GM18870 (cell line): ENCODE results near the gene CCR5.
"Not testable (repeated sequence)": the region's sequence is repeated elsewhere in the genome, so short reads cannot be mapped to it uniquely, and the experiment has no call there.

Experiments
- ATAC-seq: cut with Tn5 transposase; IDR thresholded peaks from one replicate; pipeline ENCODE4 v1.9.1; 2021; ENCODE audit warnings: moderate library complexity; ENCODE audit not compliant: unreplicated experiment

CCR5 gene

GRCh38 chr3:46383211-46383950 lies 12.6 kb downstream of the CCR5 start:
- ATAC-seq: no peak

GRCh38 chr3:46383951-46384330 lies 13.2 kb downstream of the CCR5 start:
- no peak for ATAC-seq

GRCh38 chr3:46386205-46386604 lies 15.5 kb downstream of the CCR5 start:
- ATAC-seq: no peak

GRCh38 chr3:46388847-46389246 lies 18.1 kb downstream of the CCR5 start:
- ATAC-seq: not testable (repeated sequence)

- no peak for ATAC-seq
These were observed 18.6 kb downstream of the CCR5 start for GRCh38 chr3:46389306-46389705.

DNA sequence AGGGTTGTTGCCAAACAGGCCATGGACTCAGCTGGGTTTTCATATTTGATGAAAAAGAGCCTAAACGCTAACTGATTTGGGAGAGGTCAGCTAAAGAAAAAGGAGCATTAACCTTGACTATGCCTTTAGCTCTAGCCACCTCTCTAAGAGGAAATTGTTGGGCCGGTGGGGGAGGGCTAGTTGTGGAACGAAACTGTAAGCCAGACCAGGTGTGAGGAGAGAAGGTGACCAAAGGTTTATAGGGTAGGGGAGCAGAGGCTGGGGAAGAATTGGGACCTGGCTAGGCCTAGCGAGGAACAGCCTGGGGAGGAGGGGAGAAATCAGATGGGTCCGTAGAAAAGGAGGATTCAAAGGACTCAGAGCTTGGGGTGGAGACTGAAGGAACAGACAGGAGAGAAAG lies 20.8 kb downstream of the CCR5 start:
- not testable (repeated sequence) for ATAC-seq

DNA sequence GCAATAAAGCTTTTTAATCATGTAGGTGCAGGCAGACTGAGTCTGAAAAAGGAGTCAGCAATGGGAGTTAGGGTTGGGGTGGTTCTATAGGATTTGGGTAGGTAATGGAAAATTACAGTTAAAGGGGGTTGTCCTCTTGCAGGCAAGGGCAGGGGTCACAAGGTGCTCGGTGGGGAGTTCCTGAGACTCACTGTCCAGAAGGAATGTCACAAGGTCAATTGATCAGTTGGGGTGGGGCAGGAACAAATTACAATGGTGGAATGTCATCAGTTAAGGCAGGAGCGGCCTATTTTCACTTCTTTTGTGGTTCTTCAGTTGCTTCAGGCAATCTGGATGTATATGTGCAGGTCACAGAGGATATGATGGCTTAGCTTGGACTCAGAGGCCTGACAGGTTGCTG lies 22.3 kb downstream of the CCR5 start:
- ATAC-seq: no peak

GRCh38 chr3:46393554-46394434 lies 23.0 kb downstream of the CCR5 start:
- ATAC-seq: no peak

- ATAC-seq: no peak
These were observed 24.5 kb downstream of the CCR5 start for GRCh38 chr3:46395210-46395661.

- ATAC-seq: no peak
These were observed 25.2 kb downstream of the CCR5 start for GRCh38 chr3:46395766-46396530.

DNA sequence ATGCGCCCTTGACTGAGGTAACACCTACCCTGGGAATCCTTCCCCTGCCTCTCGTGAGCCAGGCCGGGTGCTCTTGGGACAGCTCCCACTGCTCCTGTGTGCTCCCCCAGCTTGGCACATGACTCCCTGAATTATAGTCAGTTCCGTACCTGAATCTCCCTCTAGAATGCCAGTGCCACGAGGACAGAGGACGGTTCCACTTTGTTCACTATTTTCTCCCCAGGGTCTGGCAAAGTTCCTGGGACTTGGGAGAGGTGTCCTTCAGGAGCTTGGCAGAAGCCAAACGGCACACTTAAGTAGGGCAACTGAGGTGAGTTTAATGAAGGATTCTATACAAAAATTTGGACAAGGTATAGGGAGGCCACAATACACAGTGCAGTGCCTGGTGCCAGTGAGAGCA lies 26.4 kb downstream of the CCR5 start:
- ATAC-seq: no peak

GRCh38 chr3:46398186-46398955 lies 27.6 kb downstream of the CCR5 start:
- ATAC-seq: no peak

GRCh38 chr3:46399098-46399497 lies 28.4 kb downstream of the CCR5 start:
- ATAC-seq: no peak

GRCh38 chr3:46399557-46399956 lies 28.8 kb downstream of the CCR5 start:
- ATAC-seq: no peak

DNA sequence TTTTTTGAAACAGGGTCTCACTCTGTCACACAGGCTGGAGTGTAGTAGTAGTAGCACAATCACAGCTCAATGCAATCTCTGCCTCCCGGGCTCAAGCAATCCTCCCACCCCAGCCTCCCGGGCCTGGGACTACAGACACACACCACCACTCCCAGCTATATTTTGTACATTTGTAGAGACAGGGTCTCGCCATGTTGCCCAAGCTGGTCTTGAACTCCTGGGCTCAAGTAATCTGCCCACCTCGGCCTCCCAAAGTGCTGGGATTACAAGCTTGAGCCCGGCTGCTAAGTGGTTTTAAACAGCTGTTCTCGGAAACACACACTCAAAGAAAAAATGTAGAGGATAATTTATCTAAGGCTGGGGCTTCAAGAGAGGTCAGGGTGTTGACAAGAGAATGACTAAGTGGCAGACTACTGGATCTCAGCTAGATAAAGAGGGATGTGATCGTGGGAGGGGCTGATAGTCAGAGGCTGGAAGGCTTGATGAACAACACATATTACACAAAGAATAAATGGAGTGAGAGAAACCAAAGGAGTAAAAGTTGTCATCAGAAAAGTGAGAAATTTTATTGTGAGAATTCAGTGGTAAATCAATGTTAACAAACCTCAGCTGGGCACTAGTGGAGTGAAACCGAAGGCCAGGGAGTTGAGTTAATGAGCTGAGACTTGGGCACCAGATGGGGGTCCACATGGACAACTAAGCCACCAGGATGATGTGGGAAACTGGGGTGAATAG lies 29.4 kb downstream of the CCR5 start:
- ATAC-seq: no peak

DNA sequence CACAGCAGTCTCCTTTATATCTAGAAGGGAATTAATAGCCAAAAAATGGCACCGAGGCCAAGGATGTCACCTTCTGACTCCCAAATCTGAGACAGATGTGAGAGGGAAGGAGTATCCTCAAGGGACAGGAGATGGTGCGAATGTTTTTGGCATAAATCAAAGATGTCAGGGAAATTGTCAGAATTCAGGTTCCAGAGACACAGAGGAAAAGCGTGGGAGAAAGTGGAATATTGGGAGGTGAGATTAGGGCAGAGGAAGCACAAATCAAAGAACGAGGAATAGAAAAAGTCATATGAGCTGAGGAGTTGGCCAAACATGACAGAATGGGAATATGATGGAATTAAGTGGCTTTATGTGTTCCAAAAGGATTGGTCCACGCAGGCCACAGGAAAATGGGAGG lies 30.1 kb downstream of the CCR5 start:
- ATAC-seq: no peak

DNA sequence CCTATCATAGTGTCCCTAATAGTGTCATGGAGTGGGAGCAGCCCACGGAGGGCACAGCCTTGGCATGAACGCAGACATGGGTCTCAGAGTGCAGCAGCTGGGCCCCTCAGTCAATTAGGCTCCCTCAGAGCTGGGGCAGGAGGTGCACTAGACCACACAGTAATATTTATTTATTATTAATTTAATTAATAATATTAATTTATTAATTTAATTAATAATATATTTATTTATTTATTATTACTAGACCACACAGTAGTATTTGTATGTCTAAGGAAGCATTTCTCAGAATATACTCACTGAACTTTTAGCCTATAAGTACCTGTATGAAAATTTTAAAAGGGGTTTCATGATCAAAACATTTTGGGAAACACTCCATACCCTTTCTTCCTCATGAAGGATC lies 30.8 kb downstream of the CCR5 start:
- no peak for ATAC-seq

GRCh38 chr3:46402902-46403301 lies 32.2 kb downstream of the CCR5 start:
- ATAC-seq: not testable (repeated sequence)

- no peak for ATAC-seq
These were observed 34.7 kb downstream of the CCR5 start for GRCh38 chr3:46405301-46406019.
